ENCODE results near the gene TBCD.
"Not testable (repeated sequence)": the region's sequence is repeated elsewhere in the genome, so short reads cannot be mapped to it uniquely, and the experiment has no call there.

Gene TBCD

DNA sequence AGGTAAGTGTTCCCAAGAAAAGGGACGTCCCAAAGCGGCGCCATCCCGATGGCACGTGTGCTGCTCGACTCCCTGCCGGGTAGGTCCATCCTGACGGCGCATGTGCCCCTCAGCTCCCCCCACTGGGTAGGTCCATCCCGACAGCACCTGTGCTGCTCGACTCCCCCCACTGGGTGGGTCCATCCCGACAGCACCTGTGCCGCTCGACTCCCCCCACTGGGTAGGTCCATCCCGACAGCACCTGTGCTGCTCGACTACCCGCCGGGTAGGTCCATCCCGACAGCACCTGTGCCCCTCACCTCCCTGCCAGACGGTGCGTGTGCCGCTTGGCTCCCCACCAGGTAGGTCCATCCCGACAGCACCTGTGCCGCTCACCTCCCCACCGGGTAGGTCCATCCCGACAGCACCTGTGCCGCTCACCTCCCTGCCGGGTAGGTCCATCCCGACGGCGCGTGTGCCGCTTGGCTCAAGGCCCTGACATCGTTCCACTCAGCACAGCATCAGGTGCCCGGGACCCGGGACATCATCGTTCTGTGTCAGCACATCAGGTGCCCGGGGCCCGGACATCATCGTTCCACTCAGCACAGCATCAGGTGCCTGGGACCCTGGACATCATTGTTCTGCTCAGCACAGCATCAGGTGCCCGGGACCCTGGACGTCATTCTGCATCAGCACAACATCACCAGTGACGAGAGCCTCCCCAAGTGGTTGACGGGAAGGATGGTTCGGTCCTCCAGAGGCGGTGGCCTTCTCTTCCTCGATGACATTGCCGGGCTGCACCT, 22.2 kb upstream of the TBCD start:
- DNase-seq = no peak

DNA sequence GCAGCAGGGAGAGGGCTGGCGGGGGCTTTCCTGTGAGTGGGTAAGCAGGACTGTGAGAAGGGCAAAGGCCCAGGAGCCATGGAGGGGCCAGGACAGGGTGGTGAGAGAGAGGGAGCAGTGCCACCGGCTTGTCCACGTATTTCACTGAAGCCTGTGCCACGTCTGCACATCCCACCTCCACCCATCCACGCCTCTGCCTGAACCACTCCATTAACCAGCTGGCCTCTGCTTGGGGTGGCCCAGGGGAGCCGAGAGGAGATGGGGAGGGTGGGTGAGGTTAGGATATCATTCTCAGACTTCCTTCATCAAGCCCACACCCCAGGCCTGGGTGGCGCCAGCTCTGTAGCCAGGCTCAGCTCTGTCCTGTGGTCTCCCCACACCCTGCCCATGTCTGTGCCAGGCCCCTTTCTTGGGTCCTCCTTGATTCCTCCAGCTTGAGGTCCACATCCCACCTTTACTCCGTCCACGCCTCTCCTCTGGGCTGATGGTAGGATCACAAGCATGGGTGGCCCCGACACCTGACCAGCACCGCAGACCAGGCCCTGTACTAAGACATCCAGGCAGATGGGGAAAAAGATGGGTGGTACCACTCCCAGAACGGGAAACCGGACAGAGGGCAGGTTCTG, 19.6 kb upstream of the TBCD start:
- no peak for DNase-seq

DNA sequence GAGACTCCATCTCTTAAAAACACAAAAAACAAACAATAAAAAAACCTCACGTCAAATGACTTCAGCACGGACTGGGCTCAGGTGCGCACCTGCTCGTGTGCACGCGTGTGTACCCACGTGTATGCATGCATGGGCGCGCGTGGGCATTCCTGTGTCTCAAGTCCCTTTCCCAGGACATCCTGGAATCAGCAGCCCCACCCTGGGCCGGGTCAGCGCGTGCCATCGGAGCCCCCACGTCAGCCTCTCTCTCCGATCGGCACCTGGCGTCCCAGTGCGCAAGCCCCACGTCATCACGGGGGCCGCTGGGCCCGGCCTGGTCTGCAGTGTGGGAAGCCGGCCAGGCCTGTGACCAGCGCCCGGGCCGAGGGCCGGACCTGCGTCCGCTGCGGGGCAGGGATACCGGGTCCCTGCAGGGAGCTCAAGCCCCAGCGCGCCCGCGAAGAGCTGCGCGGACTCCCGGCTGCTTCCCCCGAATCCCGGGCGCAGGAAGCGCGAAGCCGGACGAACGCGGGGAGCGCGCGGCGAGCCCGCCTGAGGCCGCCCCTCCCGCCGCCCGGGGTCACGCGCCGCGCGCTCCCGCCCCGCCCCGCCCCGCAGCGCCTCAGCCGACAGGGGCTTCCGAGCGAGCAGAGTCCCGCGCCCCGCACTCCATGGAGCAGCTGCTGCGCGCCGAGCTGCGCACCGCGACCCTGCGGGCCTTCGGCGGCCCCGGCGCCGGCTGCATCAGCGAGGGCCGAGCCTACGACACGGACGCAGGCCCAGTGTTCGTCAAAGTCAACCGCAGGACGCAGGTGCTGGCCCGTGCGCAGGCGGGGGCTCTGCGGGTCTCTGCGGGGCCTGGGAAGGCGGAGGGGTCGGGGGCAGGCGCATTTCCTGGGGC, 16.6 kb upstream of the TBCD start, which contains the start of gene FN3K:
TSS of gene FN3K (plus strand) at position 629 of the 880 bp plus-strand sequence. CDS start at position 651, 22 bp downstream.
- DNase-seq = no peak

DNA sequence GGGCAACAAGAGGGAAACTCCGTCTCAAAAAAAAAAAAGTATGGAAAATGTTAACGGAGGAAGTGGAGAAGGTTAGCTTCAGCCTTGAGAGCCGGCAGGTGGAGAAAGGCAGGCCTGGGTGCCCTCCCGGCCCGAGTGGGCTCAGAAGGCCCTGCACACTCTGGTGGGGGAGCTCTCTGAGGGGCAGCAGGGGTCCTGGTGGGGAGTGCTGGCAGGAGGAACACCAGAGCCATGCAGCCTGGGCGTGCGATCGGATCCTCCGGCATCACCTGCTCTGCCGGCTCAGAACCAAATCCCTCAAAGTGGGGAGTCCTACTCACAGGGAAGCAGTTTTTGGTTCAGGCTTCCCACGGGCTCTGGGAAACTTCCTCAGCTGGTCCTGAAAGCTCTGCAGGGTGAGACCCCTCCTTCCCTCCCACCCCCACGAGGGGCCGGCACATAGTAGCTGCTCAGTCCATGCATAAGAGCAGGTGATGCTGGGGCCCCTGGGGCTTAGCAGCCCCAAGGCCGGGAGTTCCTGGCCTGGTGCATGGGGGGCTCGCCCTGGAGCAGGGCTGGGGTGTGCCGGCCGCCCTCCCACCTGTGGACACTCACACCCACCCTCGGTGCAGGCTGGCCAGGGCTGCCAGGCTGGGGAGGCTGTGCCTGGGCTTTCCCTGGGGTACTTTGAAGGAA, 15.2 kb upstream of the TBCD start:
- DNase-seq = no peak

DNA sequence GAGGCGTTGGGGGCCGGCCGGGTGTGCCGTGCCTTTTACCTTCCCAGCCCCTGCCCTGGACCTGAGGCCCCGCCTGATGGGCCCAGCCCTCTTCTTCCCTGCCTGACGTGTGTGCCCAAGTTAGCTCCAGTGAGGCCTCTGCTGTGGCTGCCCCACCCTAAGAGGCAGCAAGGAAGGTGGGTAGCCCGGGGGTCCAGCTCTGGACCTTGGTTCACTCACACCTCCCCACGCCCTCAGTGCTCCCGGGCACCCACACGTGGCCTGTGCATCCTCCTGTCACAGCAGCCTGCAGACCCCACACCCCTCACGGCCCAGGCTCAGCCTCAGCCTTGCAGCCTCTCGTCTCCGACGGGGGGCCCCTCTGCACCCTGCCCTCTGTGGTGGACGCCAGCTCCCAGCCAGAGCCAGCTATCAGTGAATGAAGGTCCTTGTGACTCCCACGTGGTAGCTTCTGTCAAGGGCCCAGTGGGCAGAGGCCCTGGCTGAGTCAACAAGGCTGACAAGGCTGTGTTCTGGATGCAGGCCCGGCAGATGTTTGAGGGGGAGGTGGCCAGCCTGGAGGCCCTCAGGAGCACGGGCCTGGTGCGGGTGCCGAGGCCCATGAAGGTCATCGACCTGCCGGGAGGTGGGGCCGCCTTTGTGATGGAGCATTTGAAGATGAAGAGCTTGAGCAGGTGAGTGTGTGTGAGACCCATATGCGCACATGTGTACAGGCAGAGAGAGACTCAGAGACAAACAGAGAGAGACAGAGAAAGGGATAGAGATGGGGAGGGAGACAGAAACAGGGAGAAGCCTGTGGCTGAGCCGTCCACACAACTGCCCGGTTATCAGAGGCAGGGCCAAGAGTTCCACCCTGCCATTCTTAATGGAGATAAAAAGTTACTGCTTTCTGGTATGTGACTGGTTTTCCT, 13.6 kb upstream of the TBCD start:
- DNase-seq = no peak

DNA sequence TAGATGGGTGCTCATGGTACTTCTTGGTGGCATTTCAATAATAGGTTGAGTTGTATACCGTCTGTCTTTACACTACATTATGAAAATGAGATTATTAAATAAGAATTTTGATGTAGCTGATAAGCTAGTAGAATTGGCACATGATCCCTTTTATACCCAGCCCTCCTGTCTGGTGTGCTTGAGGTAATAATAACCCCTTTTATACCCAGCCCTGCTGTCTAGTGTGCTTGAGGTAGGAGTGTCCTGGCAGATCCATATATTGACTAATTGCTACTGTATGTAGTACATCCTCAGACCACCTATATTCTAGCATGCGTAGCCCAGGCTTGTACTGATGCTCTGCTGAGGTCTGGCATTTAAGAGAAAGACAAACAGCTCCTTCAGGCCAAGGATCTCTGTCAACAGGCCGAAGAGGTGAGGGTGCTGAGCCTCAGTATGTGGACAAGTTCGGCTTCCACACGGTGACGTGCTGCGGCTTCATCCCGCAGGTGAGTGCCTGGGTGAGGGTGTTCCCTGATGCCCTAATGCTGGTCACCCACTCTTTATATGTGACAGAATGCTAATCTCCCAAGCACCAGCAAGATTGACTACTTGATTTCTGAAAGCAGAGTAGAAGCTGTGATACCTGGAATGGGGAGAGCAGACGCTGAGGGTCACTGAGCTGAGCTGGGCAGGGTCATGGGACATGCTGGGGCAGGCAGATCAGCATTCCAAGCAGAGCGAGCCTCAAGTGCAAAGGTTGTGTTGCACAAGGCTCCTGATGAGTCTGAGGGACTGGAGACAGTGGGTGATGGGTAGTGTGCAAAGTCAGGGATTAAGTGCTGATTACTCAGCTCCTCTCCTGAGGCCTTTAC, 10.7 kb upstream of the TBCD start:
- no peak for DNase-seq

DNA sequence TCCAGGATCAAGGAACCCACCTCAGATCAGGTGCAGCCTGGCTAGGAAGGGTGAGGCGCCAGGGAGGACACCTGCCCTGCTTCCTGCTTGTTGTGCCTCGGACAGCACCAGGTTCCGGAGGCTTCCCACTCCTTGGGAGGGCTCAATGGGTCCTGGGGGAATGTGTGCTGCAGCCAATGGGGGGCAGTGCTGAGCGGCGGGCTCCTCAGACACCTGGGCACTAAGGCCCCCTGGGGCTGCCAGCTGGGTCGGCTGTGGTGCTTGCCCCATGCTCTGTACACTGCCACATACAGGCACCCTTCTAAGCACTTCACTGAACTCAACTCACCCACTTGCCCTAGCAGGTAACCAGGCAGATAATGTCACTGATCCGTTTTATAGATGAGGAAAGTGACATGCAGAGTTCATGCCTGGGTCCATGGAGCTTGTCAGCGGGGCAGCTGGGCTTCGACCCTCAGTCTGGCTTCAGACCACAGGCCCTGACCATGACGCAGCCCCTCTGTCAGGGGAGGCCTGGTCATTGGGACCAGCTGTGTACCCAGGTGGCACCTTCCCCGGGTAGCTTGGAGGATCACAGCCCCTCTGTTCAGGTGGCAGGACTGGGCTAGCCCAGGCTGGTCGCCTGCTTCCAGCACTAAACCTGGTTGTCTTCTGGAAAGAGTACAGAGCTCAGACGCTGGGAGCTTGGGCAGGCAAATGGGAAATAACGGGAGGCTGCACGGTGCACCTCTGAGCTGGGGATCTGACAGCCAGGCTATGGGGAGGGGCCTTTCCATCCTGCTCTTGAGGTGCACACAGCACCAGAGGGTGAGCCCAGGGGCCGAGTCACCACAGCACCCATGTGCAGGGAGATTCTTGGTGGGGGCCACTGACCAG, 8.3 kb upstream of the TBCD start:
- no peak for DNase-seq

DNA sequence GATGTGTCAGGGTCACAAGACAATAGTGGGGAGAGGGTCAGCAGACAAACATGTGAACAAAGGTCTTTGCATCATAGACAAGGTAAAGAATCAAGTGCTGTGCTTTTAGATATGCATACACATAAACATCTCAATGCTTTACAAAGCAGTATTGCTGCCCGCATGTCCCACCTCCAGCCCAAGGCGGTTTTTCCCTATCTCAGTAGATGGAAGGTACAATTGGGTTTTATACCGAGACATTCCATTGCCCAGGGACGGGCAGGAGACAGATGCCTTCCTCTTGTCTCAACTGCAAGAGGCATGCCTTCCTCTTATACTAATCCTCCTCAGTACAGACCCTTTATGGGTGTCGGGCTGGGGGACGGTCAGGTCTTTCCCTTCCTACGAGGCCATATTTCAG, 7.1 kb upstream of the TBCD start:
- not testable (repeated sequence) for DNase-seq

DNA sequence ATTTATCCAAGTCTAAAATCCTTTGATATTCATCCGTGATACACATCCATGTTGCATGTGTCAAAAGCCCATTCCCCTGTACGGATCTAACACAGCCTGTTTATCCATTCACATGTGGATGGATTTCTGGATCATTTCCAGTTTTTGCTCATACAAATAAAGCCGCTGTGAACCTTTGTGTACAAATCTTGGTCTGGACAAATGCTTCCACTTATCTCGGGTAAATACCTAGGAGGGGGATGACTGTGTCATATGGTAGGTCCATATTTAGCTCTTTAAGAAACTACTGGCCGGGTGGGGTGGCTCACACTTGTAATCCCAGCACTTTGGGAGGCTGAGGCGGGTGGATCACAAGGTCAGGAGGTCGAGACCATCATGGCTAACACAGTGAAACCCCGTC, 6.3 kb upstream of the TBCD start:
- DNase-seq = no peak

DNA sequence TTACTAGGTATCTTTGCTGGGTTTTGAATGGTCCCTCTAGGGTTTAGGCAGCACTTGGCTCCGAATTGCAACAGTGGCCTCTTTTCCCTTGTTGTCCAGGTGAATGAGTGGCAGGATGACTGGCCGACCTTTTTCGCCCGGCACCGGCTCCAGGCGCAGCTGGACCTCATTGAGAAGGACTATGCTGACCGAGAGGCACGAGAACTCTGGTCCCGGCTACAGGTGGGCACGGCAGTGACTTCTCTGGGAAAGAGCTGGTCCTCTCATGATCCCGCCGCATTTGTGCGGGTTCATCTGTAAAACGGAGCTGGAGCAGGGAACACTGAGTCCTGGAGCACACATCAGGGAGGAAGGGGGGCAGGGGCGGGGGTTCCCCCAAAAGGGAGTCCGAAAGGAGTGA, 3.1 kb upstream of the TBCD start:
- no peak for DNase-seq

DNA sequence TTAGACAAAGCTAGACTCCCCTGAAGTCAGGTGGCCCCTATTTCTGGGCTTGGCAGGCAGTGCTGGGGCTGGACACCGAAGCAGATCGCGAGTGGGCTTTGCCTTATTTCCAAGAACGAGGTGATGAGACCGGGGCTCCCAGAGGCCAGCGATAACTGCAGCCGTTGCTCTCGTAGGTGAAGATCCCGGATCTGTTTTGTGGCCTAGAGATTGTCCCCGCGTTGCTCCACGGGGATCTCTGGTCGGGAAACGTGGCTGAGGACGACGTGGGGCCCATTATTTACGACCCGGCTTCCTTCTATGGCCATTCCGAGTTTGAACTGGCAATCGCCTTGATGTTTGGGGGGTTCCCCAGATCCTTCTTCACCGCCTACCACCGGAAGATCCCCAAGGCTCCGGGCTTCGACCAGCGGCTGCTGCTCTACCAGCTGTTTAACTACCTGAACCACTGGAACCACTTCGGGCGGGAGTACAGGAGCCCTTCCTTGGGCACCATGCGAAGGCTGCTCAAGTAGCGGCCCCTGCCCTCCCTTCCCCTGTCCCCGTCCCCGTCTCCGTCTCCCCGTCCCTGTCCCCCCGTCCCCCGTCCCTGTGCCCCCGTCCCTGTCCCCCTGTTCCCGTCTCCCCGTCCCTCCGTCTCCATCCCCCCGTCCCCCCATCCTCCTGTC, 1.5 kb upstream of the TBCD start:
- DNase-seq = no peak

DNA sequence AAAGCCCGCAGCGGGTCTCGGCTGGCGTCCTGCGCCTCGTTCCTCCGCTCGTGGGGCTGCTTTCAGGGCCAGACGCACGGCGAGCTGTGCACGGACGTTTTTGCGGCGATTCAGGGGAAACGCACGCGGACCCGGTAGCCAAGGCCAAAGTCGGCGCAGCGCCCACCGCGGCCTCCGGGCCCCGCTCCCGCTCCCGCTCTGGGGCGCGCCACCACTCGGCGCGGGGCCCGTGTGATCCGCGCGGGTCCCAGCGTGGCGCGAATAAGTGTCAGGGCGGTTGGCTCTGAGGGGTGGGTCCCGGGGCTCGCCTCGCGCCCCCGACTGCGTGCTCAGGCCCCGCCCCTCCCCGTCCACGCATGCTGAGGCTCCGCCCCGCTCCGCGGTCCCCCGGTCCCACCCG, 694 bp upstream of the TBCD start:
- DNase-seq = no peak

DNA sequence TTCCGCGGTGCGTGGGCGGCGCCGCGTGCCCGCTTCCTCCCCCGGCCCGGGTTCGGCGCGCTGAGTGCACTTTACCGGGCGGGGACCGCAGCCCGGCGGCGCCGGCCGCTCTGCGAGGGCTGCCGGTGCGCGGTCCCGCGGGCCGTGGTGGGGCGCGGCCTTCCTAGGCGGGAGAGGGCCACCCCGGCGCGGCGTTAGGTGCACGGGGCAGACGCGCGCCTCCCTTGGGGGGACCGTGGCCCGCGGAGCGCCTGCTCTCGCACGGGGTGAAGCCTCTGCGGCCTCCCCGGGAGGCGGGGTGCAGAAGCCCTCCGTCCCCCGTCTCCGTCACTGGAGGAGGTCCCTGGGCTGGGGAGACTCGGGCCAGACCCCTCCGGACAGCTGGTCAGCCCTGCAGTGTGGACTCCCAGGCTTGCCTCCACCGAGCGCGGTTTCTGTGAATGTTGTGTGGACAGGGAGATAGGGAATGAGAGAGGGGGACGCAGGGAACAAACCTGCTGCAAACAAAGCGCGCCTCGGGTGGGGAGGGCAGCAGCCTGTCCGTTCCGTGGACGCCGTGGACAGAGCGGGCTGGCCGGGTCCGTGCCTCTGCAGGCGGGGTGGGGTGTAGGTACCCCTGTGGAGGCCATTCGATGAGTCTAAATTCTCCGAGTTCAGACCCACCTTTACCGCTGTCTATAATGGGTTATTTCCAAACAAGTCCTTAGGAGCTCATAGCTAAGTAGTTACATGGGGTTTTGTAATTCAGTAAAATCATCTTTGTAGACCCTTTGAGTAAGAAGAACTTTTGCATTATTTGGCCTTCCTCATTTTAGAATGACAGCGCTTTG, 721 bp downstream of the TBCD start:
- no peak for DNase-seq

DNA sequence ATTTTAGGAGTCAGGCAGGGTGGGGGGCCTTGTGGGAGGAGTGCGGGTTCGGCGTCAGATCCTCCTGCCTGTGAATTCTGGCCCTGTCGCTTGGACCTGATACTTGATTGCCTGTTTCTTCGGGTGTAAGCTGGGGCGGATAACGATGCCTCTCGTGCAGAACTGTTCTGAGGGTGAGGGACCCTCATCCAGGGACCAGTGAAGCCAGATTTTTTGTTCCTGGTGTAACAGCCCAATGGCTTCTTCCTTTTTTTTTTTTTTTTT, 1.3 kb downstream of the TBCD start:
- DNase-seq = no peak

DNA sequence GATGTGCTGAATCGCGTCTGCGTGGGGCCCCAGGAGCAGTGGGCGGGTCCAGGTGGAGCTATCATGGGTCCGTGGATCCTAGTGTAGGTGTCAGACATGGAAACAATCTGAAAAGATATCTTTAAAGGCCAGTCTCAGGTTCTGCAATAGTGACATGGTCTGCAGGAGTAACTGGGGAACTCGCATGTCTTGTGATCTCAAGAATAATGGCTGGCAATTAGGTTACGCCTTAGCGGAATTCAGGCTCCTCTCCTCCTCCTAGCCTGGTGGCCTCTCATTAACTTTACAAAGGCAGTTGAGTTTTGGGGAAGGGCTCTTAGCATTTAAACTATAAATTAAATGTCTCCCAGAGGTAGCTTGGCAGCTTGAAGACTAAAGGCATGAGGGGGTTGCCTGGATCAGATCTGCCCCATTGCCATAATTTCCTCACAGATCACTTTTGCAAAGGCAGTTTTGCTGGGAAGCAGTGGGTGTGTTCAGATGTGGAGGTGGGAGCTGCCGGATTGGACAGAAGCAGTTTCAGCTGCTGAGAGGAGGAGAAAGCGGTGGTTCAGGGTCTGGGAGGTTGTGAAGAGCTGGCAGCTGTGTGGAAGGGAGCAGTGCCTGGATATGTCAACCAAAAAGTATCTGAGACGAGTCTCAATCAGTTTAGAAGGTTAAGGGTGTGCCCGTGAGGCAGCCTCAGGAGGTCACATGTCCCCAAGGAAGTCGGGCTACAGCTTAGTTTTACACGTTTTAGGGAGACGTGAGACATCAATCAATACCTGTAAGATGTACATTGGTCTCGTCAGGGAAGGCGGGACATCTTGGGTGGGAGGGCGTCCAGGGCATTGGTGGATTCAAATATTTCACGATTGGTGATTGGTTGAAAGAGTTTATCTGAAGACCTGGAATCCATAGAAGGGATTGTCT, 2.7 kb downstream of the TBCD start:
- no peak for DNase-seq

DNA sequence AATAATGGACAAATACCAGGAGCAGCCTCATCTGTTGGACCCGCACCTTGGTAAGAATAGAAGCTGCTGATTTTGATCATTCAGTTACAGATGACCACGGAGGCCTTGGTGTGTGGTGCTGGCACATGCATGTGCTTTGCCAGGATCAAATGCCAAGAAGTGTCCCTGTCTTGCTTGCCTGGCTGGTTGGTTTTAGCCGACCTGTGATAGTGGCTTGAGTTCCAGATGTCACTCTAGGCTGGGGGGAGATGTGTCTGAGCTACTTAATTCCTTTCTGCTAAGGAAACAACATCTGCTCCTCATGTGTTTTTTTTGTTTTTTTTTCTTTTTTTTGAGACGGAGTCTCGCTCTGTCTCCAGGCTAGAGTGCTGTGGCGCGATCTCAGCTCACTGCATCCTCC, 4.3 kb downstream of the TBCD start:
- no peak for DNase-seq

DNA sequence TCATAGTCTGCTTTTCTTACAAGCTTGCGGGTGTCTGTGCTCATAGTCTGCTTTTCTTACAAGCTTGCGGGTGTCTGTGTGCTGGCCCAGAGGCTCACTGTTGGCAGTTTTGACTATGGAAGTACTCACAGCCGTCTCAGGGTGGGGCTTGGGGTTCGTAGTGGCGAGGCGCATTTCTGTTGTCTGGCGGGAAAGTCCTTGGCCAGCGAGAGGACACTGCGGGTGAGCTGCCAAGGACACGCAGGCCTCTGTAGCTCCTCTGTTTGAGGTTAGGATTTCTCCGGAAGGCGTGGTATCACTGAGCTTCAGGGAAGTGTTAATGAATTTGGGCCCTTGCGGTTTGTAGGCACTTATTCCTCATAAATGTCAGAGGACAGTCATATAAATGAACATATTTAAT, 13.5 kb downstream of the TBCD start:
- no peak for DNase-seq
